K562 treated with DMSO at 1 percent for 24 hours (cell line): ENCODE results near the gene LMAN2. TPM values are rescaled to one million over a fixed set of nuclear protein-coding genes. Genes with fewer than 3 reads are reported as not detected.

Source experiments
- total RNA-seq: library from RNA; unstranded; fragments of 300-600 nt; gene quantifications from 2 replicates; pipeline ENCODE4 v1.2.3, GENCODE V29; 2022; ENCODE audit warnings: low read depth; ENCODE audit not compliant: insufficient read depth

The LMAN2 gene, protein sequence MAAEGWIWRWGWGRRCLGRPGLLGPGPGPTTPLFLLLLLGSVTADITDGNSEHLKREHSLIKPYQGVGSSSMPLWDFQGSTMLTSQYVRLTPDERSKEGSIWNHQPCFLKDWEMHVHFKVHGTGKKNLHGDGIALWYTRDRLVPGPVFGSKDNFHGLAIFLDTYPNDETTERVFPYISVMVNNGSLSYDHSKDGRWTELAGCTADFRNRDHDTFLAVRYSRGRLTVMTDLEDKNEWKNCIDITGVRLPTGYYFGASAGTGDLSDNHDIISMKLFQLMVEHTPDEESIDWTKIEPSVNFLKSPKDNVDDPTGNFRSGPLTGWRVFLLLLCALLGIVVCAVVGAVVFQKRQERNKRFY
- 426 and 497 TPM in 2 replicates for total RNA-seq

GRCh38 chr5:177351392-177352329 lies at the start of gene LMAN2:
Gene LMAN2 (minus strand): TSS chr5:177351668. CDS start chr5:177351647, 21 bp downstream.

GRCh38 chr5:177399997-177400868 lies 48.8 kb upstream of the LMAN2 start, which contains the start of gene PFN3:
Gene PFN3 (minus strand): TSS chr5:177400661. CDS start chr5:177400576, 85 bp downstream.

DNA sequence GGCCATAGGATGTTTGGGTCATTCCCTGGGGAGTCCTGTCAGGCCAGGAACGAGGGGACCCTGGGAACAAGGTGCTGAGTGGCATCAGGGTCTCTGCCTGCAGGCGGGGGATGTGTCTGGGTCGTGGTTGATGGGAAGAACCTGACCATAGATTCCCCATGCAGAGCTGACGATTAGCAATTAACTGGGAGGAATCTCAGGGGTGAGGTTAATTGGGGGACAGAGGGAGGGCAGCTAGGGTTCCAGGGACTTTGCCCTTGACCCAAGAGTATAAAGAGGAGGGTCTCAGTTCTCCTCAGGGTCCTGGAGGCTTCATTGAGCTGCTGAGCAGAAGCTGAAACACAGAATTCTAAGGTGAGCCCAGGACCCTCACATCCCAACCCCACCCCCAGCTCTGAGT lies 32.7 kb upstream of the LMAN2 start, which contains the start of gene SLC34A1:
TSS of gene SLC34A1 (plus strand) at position 301 of the 400 bp plus-strand sequence. CDS start 1,308 bp downstream, outside the sequence.

GRCh38 chr5:177357459-177358351 lies 6.2 kb upstream of the LMAN2 start, which contains the start of gene RGS14:
Gene RGS14 (plus strand): TSS chr5:177357924. CDS start chr5:177358025, 101 bp downstream.

GRCh38 chr5:177311723-177312648 lies 39.5 kb downstream of the LMAN2 start, which contains the start of gene MXD3:
Gene MXD3 (minus strand): TSS chr5:177311898. CDS start chr5:177311830, 68 bp downstream.

DNA sequence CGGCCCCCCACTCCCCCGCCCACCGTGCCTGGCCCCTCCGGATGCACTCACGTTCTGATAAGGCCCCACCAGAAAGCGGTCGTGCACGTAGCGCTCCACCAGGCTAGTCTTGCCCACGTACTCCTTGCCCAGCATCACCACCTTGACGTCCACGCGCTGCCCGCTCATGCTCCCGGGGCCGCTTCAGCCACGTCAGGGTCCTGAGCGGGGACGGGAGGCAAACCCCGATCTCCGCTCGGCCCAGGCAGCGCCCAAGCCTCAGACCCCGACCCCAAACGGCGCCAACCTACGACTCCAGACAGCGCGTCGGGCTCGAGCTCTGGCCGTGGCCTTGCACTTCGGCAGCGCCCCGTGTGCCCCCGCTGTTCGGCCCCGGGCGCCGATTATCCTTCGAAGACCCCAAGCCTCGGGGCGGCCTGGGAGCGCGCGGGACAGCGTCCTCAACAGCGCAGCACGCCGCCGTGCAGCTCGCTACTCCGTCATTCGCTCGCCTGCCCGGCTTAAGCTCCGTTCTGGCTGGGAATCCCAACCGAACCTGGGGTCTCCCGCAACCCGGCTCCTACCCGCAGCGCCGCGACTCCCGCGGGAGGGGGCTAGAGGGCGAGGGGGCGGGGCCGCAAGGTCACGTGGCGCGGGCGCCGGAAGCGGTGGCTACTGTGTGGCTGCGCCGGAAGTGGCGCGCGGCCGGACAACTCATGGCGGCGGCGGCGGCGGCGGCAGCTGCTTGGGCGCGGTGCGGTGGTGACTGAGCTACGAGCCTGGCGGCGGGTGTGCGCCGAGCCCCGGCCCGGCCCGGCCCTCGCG lies 48.1 kb downstream of the LMAN2 start, which contains the start of the genes PRELID1 and RAB24:
TSS of gene PRELID1 (plus strand) at position 679 of the 804 bp plus-strand sequence. CDS start 187 bp downstream, outside the sequence.
TSS of gene RAB24 (minus strand) at position 599 of the 804 bp plus-strand sequence. CDS start at position 168, 431 bp downstream.

Other genes starting within 250 kb of the LMAN2 start
- gene NSD1, start 217.9 kb downstream of the LMAN2 start, total RNA-seq = 11.6 and 12.3 TPM in 2 replicates
- gene RAB24, start 47.9 kb downstream of the LMAN2 start, total RNA-seq = 65.7 and 72.5 TPM in 2 replicates
- gene PRELID1, start 47.9 kb downstream of the LMAN2 start, total RNA-seq = 251 and 270 TPM in 2 replicates
- 58.8 and 72.8 TPM in 2 replicates for gene MXD3, start 39.8 kb downstream of the LMAN2 start, total RNA-seq
- gene RGS14, start 6.3 kb upstream of the LMAN2 start, total RNA-seq = 81.9 and 107 TPM in 2 replicates
- not detected in 2 replicates for gene SLC34A1, start 32.8 kb upstream of the LMAN2 start, total RNA-seq
- gene PFN3, start 49.0 kb upstream of the LMAN2 start, total RNA-seq = not detected in 2 replicates
- gene F12, start 57.9 kb upstream of the LMAN2 start, total RNA-seq = 19.3 and 20.7 TPM in 2 replicates
- gene GRK6, start 75.0 kb upstream of the LMAN2 start, total RNA-seq = 89.2 and 102 TPM in 2 replicates
- gene PRR7, start 95.1 kb upstream of the LMAN2 start, total RNA-seq = 5.4 and 7.9 TPM in 2 replicates
- 40.6 and 45.5 TPM in 2 replicates for gene DBN1, start 122.0 kb upstream of the LMAN2 start, total RNA-seq
- gene PDLIM7, start 145.9 kb upstream of the LMAN2 start, total RNA-seq = 153 and 165 TPM in 2 replicates
- 22.7 and 24.6 TPM in 2 replicates for gene DOK3, start 158.2 kb upstream of the LMAN2 start, total RNA-seq
- gene DDX41, start 165.3 kb upstream of the LMAN2 start, total RNA-seq = 101 and 128 TPM in 2 replicates
- 29.7 and 41.0 TPM in 2 replicates for gene FAM193B, start 202.9 kb upstream of the LMAN2 start, total RNA-seq
- gene TMED9, start 240.5 kb upstream of the LMAN2 start, total RNA-seq = 315 and 324 TPM in 2 replicates
- gene B4GALT7, start 248.5 kb upstream of the LMAN2 start, total RNA-seq = 34.8 and 41.3 TPM in 2 replicates